ENCODE measurements around the gene RAD54L.

RAD54L gene

DNA sequence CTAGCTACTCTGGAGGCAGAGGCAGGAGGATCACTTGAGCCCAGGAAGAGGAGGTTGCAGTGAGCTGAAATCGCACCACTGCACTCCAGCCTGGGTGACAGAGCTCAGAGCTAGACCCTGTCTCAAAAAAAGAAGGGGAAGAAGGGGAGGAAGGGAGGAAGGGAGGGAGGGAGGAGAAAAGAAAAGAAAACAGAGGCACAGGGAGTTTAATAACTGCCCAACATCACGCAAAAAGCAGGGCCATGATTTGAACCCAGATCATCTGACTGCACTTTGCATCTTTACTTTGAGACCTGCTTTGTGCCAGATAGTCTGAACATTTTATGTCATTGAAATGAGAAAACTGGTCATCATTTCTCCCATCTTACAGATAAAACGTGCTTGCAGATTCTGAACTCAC lies 42.4 kb upstream of the RAD54L start:
- TF ChIP-seq POLR2A (IDR thresholded peaks at IDR 0.05; ENCODE audit: extremely low read depth, insufficient read length) = no peak
- TF ChIP-seq MYC (IDR thresholded peaks at IDR 0.05; ENCODE audit: low read depth, low read length) = no peak
- TF ChIP-seq, protein P1, sequence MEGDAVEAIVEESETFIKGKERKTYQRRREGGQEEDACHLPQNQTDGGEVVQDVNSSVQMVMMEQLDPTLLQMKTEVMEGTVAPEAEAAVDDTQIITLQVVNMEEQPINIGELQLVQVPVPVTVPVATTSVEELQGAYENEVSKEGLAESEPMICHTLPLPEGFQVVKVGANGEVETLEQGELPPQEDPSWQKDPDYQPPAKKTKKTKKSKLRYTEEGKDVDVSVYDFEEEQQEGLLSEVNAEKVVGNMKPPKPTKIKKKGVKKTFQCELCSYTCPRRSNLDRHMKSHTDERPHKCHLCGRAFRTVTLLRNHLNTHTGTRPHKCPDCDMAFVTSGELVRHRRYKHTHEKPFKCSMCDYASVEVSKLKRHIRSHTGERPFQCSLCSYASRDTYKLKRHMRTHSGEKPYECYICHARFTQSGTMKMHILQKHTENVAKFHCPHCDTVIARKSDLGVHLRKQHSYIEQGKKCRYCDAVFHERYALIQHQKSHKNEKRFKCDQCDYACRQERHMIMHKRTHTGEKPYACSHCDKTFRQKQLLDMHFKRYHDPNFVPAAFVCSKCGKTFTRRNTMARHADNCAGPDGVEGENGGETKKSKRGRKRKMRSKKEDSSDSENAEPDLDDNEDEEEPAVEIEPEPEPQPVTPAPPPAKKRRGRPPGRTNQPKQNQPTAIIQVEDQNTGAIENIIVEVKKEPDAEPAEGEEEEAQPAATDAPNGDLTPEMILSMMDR (IDR thresholded peaks at IDR 0.05; ENCODE audit: low read depth, low read length) = no peak
- TF ChIP-seq MAX (IDR thresholded peaks at IDR 0.05; ENCODE audit: low read depth, low read length) = no peak
- DNase-seq (ENCODE audit: low read depth) = no peak
- H3K4me3 ChIP-seq (ENCODE audit: low read depth, low read length) = no peak overlapping the region

DNA sequence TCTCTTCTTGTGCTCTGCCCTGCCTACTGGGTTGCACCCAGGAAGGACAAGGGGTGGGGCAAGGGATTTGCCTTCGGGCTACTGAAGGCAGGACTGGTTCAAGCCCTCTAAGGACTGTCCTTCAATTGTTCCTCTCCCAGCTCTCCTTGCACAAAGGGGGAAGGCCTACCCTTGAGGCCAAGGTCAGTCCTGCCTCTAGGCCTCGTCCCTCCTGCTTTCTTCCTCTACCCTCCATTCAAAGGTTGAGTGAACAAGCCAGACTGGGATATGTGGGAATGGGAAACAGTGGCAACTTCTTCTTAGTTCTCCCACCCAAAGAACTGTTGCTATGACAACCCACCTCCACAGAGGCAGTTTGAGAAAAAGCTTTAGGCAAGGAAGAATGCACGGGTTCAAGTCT lies 41.8 kb upstream of the RAD54L start:
- TF ChIP-seq MYC (IDR thresholded peaks at IDR 0.05; ENCODE audit: low read depth, low read length) (no peak), MAX (IDR thresholded peaks at IDR 0.05; ENCODE audit: low read depth, low read length) (no peak), POLR2A (IDR thresholded peaks at IDR 0.05; ENCODE audit: extremely low read depth, insufficient read length) (no peak)
- TF ChIP-seq, protein P1 (IDR thresholded peaks at IDR 0.05; ENCODE audit: low read depth, low read length) = no peak
- DNase-seq (ENCODE audit: low read depth) = no peak
- H3K4me3 ChIP-seq (ENCODE audit: low read depth, low read length) = no peak overlapping the region

DNA sequence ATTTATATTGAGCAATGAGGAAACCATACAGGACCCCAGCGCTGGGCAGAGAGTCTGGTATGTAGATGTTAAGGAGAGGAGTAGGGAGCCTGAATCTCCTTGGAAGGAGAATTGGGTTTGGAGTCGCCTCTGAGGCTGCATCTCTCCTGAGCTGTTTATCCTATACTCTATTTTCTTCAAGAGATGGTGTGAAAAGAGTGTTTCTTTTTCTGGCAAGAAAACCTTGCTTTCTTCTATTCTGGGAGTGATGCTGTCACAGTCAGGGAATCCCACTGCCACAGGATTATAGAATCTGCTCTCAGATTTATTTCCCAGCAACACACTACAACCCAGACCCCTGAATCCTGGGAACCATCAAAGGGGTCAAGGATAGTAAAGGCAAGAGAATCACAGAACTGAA lies 41.2 kb upstream of the RAD54L start:
- TF ChIP-seq MAX (IDR thresholded peaks at IDR 0.05; ENCODE audit: low read depth, low read length) = no peak
- TF ChIP-seq POLR2A (IDR thresholded peaks at IDR 0.05; ENCODE audit: extremely low read depth, insufficient read length) = no peak
- TF ChIP-seq MYC (IDR thresholded peaks at IDR 0.05; ENCODE audit: low read depth, low read length) = no peak
- TF ChIP-seq, protein P1 (IDR thresholded peaks at IDR 0.05; ENCODE audit: low read depth, low read length) = no peak
- no peak for DNase-seq (ENCODE audit: low read depth)

GRCh38 chr1:46210561-46210960 lies 37.0 kb upstream of the RAD54L start:
- DNase-seq (ENCODE audit: low read depth) = no peak
- TF ChIP-seq MYC (IDR thresholded peaks at IDR 0.05; ENCODE audit: low read depth, low read length) = no peak
- TF ChIP-seq POLR2A (IDR thresholded peaks at IDR 0.05; ENCODE audit: extremely low read depth, insufficient read length) = no peak
- TF ChIP-seq, protein P1 (IDR thresholded peaks at IDR 0.05; ENCODE audit: low read depth, low read length) = no peak
- no peak for TF ChIP-seq MAX (IDR thresholded peaks at IDR 0.05; ENCODE audit: low read depth, low read length)

More for the DNA sequence above, 41.2 kb upstream of the RAD54L start:
- no peak overlapping the region for H3K4me3 ChIP-seq (ENCODE audit: low read depth, low read length)

DNA sequence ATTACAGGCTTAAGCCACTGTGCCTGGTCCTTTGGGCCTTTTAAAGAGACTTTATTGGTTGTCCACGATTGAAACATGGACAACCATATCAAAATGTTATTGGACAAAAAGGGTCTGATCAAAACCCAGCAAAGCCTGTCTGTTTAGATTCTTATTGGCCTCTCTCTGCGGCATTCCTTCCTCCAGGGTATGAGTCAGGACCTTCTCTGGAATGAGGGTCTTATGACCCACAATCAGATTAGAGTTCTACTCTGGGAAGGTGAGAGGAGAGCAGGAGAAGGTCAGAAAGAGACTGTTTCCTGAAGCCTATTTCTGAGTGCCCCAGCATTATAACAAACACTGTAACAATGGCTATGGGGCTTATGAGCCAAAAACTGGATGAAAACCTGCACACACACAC lies 36.5 kb upstream of the RAD54L start:
- no peak for DNase-seq (ENCODE audit: low read depth)
- H3K4me3 ChIP-seq (ENCODE audit: low read depth, low read length) = no peak overlapping the region
- TF ChIP-seq MYC (IDR thresholded peaks at IDR 0.05; ENCODE audit: low read depth, low read length) = no peak
- no peak for TF ChIP-seq MAX (IDR thresholded peaks at IDR 0.05; ENCODE audit: low read depth, low read length)
- no peak for TF ChIP-seq POLR2A (IDR thresholded peaks at IDR 0.05; ENCODE audit: extremely low read depth, insufficient read length)

More at GRCh38 chr1:46210561-46210960, 37.0 kb upstream of the RAD54L start:
- no peak overlapping the region for H3K4me3 ChIP-seq (ENCODE audit: low read depth, low read length)

GRCh38 chr1:46215504-46215903 lies 32.1 kb upstream of the RAD54L start:
- H3K4me3 ChIP-seq (ENCODE audit: low read depth, low read length) = no peak overlapping the region
- DNase-seq (ENCODE audit: low read depth) = no peak
- TF ChIP-seq, protein P1 (IDR thresholded peaks at IDR 0.05; ENCODE audit: low read depth, low read length) = no peak
- TF ChIP-seq MYC (IDR thresholded peaks at IDR 0.05; ENCODE audit: low read depth, low read length) = no peak
- TF ChIP-seq MAX (IDR thresholded peaks at IDR 0.05; ENCODE audit: low read depth, low read length) = no peak
- TF ChIP-seq POLR2A (IDR thresholded peaks at IDR 0.05; ENCODE audit: extremely low read depth, insufficient read length) = no peak

All from NB4 (cell line).